Natural killer cell (primary cell): Measurements from ENCODE around the gene PVALEF. TPM values are rescaled to one million over a fixed set of nuclear protein-coding genes. Genes with fewer than 3 reads are reported as not detected.

Experiments used
- ATAC-seq, 3 donors: fragments of 150-1000 bp in 2 of 3; fragments of 200-7000 bp in 1 of 3; cut with Tn5 transposase; 1 replicate in 1 of 3; 2 replicates in 2 of 3; pipeline ENCODE4 v1.10.0; 2021; ENCODE audit warnings: mild to moderate bottlenecking in 2 of 3, moderate library complexity in 2 of 3
- DNase-seq, 2 donors: peaks; one replicate each; pipeline versions ENCODE4 v3.0.0 to v3.0.0-alpha.2; 2013 to 2021; ENCODE audit warnings: mixed read lengths in 1 of 2
- H3K27ac ChIP-seq: one replicate; pipeline ENCODE4 v1.5.1; 2013; ENCODE audit warnings: mild to moderate bottlenecking, low read length
- H3K27me3 ChIP-seq: one replicate; pipeline ENCODE4 v1.6.1; 2013; ENCODE audit warnings: low read length; ENCODE audit not compliant: control insufficient read depth, insufficient read depth
- H3K36me3 ChIP-seq: one replicate; pipeline ENCODE4 v1.6.1; 2013; ENCODE audit warnings: low read length; ENCODE audit not compliant: control insufficient read depth, insufficient read depth
- H3K4me1 ChIP-seq: one replicate; pipeline ENCODE4 v1.6.1; 2013; ENCODE audit warnings: low read length; ENCODE audit not compliant: control insufficient read depth, insufficient read depth
- H3K4me3 ChIP-seq: one replicate; pipeline ENCODE4 v1.5.1; 2013; ENCODE audit warnings: low read length
- H3K9me3 ChIP-seq: one replicate; pipeline ENCODE4 v1.6.1; 2013; ENCODE audit warnings: low read length; ENCODE audit not compliant: control insufficient read depth, insufficient read depth
- H3K27ac Mint-ChIP-seq, 2 donors: one replicate each; pipeline ENCODE4 v1.8.0; 2022; ENCODE audit warnings: mild to moderate bottlenecking in 2 of 2, mixed read lengths in 2 of 2, moderate library complexity in 1 of 2
- H3K27me3 Mint-ChIP-seq, 2 donors: one replicate each; pipeline ENCODE4 v1.8.0; 2022; ENCODE audit warnings: low read depth in 2 of 2, mixed read lengths in 2 of 2
- H3K36me3 Mint-ChIP-seq: one replicate; pipeline ENCODE4 v1.8.0; 2022; ENCODE audit warnings: mixed read lengths
- H3K4me1 Mint-ChIP-seq, 2 donors: one replicate each; pipeline ENCODE4 v1.8.0; 2022; ENCODE audit warnings: mixed read lengths in 2 of 2
- H3K4me3 Mint-ChIP-seq: one replicate; pipeline ENCODE4 v1.8.0; 2022; ENCODE audit warnings: mild to moderate bottlenecking, moderate library complexity, mixed read lengths
- H3K9me3 Mint-ChIP-seq, 2 donors: one replicate each; pipeline ENCODE4 v1.8.0; 2022; ENCODE audit warnings: mixed read lengths in 2 of 2
- CTCF ChIP-seq: fragments of 200-600 bp; IDR thresholded peaks from one replicate; pipeline ENCODE4 v1.8.0; 2022; ENCODE audit warnings: antibody characterized with exemption
- WGBS: methylation state at CpG from one replicate; pipeline ENCODE4 v1.1.7; 2013; ENCODE audit warnings: missing lambda C conversion rate; ENCODE audit not compliant: insufficient coverage; 5-methylcytosine and 5-hydroxymethylcytosine counted together
- intact Hi-C: fragments of 100-400 bp; cut with micrococcal nuclease; formaldehyde crosslinking; loops from one replicate; pipeline ENCODE4 v1.14.2; 2022
- total RNA-seq, 4 donors: library from RNA; stranded (reverse); fragments of 120-200 nt in 1 of 4; gene quantifications; one replicate each; pipeline versions ENCODE4 v1.2.3 to v1.2.4, GENCODE V29; 2013 to 2022

Gene PVALEF
- total RNA-seq, 3 donors from 2014 or later (not counting 1 experiment from before 2014, with no cell fraction given): not detected

GRCh38 chr17:81139428-81139827, 25.9 kb upstream of the PVALEF start:
- Histone ChIP-seq H3K4me3 (no peak overlapping the region), H3K27ac (no peak overlapping the region), H3K9me3 (no peaks in the 10 kb centered on the region), H3K4me1 (peaks cover 6% of the 10 kb centered on the region), H3K27me3 (no peaks in the 10 kb centered on the region), H3K36me3 (no peaks in the 10 kb centered on the region)
- no peak for TF ChIP-seq CTCF
- no peak for DNase-seq
- H3K27ac Mint-ChIP-seq: no peak overlapping the region
- intact Hi-C loops: no loop called here
- H3K27me3 Mint-ChIP-seq: no peaks in the 10 kb centered on the region
- no peak for ATAC-seq
- H3K4me1 Mint-ChIP-seq: peaks cover 0 to 14% of the 10 kb centered on the region in 2 donors
- H3K9me3 Mint-ChIP-seq: no peaks in the 10 kb centered on the region
- 85% methylated on average over 8 of the region's 8 CpGs for WGBS
- no peak overlapping the region for H3K4me3 Mint-ChIP-seq
- no peaks in the 10 kb centered on the region for H3K36me3 Mint-ChIP-seq

- H3K9me3 Mint-ChIP-seq: no peaks in the 10 kb centered on the region
- H3K9me3 ChIP-seq: no peaks in the 10 kb centered on the region
- ATAC-seq: no peak
- DNase-seq: no peak
- H3K27ac Mint-ChIP-seq: no peak overlapping the region
- H3K36me3 Mint-ChIP-seq: no peaks in the 10 kb centered on the region
- intact Hi-C loops: loop anchor here (5.0 kb wide), 1 partner anchor 342 kb away; no protein-coding TSS in a partner anchor
- TF ChIP-seq CTCF: no peak
- H3K27me3 Mint-ChIP-seq: no peaks in the 10 kb centered on the region
- H3K4me3 Mint-ChIP-seq: no peak overlapping the region
- H3K4me1 ChIP-seq: peaks cover 6% of the 10 kb centered on the region
- no peak overlapping the region for H3K27ac ChIP-seq
- peaks cover 0 to 14% of the 10 kb centered on the region in 2 donors for H3K4me1 Mint-ChIP-seq
- no peaks in the 10 kb centered on the region for H3K27me3 ChIP-seq
- H3K4me3 ChIP-seq: no peak overlapping the region
- no peaks in the 10 kb centered on the region for H3K36me3 ChIP-seq
- 88% methylated on average over 7 of the region's 8 CpGs for WGBS
Observed at GRCh38 chr17:81140018-81140417, 25.3 kb upstream of the PVALEF start.

- peaks cover 6% of the 10 kb centered on the region for H3K4me1 ChIP-seq
- Mint-ChIP-seq H3K36me3 (no peaks in the 10 kb centered on the region), H3K9me3 (no peaks in the 10 kb centered on the region), H3K4me3 (no peak overlapping the region), H3K27ac (no peak overlapping the region), H3K27me3 (no peaks in the 10 kb centered on the region), H3K4me1 (peaks cover 0 to 14% of the 10 kb centered on the region in 2 donors)
- no peak overlapping the region for H3K4me3 ChIP-seq
- DNase-seq (no peak), ATAC-seq (no peak)
- H3K27me3 ChIP-seq: no peaks in the 10 kb centered on the region
- no peak overlapping the region for H3K27ac ChIP-seq
- H3K9me3 ChIP-seq: no peaks in the 10 kb centered on the region
- no peak for TF ChIP-seq CTCF
- H3K36me3 ChIP-seq: no peaks in the 10 kb centered on the region
- WGBS: 94% methylated on average over 37 of the region's 37 CpGs
- intact Hi-C loops: loop anchor here (5.0 kb wide), 1 partner anchor 342 kb away; no protein-coding TSS in a partner anchor
Observed at GRCh38 chr17:81140695-81141094, 24.6 kb upstream of the PVALEF start.
